ENCODE results near the gene SSNA1.

DNA sequence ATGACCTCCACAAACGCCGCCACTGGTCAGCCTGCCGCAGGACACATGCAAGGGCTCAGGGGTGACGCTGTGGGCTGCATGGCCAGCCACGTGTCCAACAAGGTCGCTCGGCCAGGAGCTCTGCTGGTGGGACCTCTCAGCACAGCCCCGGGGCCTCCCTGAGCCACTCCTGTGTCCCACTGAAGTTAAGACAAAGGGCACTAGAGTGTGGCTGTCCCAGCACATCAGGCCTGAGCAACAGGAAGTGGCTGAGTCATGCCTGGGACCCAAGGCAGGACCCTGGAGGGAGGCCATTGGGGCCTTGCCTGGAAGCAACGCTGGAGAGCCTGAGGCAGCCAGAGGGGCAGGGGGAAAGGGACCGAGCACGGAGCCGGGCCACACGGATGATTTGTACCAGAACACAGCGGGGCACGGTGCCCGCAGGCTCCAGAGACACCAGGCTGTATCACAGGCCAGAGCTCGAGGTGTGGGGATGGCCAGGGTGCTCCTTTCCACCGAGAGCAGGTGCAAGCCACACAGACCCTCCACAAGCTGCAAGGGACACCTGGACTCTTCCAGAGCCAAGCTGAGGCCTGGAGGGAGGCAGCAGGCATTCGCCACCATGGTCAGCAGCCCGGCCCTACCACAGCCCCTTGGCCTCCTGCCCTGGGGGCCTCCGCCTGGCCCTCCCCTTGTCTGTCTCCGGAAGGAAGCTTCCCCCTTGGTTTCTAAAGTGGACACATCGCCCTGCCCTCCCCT, 10.1 kb upstream of the SSNA1 start:
- TF ChIP-seq, protein P1, sequence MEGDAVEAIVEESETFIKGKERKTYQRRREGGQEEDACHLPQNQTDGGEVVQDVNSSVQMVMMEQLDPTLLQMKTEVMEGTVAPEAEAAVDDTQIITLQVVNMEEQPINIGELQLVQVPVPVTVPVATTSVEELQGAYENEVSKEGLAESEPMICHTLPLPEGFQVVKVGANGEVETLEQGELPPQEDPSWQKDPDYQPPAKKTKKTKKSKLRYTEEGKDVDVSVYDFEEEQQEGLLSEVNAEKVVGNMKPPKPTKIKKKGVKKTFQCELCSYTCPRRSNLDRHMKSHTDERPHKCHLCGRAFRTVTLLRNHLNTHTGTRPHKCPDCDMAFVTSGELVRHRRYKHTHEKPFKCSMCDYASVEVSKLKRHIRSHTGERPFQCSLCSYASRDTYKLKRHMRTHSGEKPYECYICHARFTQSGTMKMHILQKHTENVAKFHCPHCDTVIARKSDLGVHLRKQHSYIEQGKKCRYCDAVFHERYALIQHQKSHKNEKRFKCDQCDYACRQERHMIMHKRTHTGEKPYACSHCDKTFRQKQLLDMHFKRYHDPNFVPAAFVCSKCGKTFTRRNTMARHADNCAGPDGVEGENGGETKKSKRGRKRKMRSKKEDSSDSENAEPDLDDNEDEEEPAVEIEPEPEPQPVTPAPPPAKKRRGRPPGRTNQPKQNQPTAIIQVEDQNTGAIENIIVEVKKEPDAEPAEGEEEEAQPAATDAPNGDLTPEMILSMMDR (IDR thresholded peaks at IDR 0.05), result no peak
- TF ChIP-seq EP300 (IDR thresholded peaks at IDR 0.05) (no peak), POLR2AphosphoS5 (IDR thresholded peaks at IDR 0.05) (no peak)
